H1 (cell line): ENCODE measurements around the gene AATK. TPM values are rescaled to one million over a fixed set of nuclear protein-coding genes. Genes with fewer than 3 reads are reported as not detected.

Source experiments
- CTCF ChIA-PET: fragments of 300-600 bp; sonication (Branson Sonifier 250); formaldehyde crosslinking; loops from one replicate; lab custom pipeline; 2021; ENCODE audit not compliant: partially characterized antibody; lab: Charles Lee
- POLR2A ChIA-PET: fragments of 300-600 bp; sonication (Branson Sonifier 250); formaldehyde crosslinking; loops from one replicate; lab custom pipeline; 2021; ENCODE audit warnings: inconsistent platforms; ENCODE audit not compliant: partially characterized antibody; lab: Charles Lee
- DNase-seq, 2 experiments: peaks; one replicate each; pipeline versions ENCODE4 v3.0.0 to v3.0.0-alpha.2; 2010 to 2022; ENCODE audit warnings: low spot score in 2 of 2, low read depth in 1 of 2, mixed read lengths in 1 of 2
- FAIRE-seq: peaks from 2 replicates; lab custom pipeline; 2011; peaks lifted over from hg19 to GRCh38; lab: Jason Lieb, UNC
- H2AFZ ChIP-seq: 2 replicates; pipeline ENCODE4 v1.8.1; 2012; ENCODE audit warnings: low read length, inconsistent platforms
- H2AK5ac ChIP-seq: 2 replicates; pipeline ENCODE4 v1.6.1; 2013; ENCODE audit warnings: low read depth, low read length
- H2BK120ac ChIP-seq: replicated peaks from 2 replicates; pipeline ENCODE3; 2013; ENCODE audit warnings: low read depth, low read length, inconsistent platforms
- H2BK12ac ChIP-seq: 2 replicates; pipeline ENCODE4 v1.6.1; 2013; ENCODE audit warnings: low read depth, low read length
- H2BK15ac ChIP-seq: 2 replicates; pipeline ENCODE4 v1.6.1; 2013; ENCODE audit warnings: low read length
- H2BK20ac ChIP-seq: 2 replicates; pipeline ENCODE4 v1.6.1; 2013; ENCODE audit warnings: low read length
- H2BK5ac ChIP-seq: 2 replicates; pipeline ENCODE4 v1.6.1; 2013; ENCODE audit warnings: low read depth, low read length
- H3K14ac ChIP-seq: 2 replicates; pipeline ENCODE4 v1.6.1; 2013; ENCODE audit warnings: inconsistent platforms; ENCODE audit not compliant: insufficient read length
- H3K18ac ChIP-seq: 2 replicates; pipeline ENCODE4 v1.6.1; 2013; ENCODE audit warnings: low read length; ENCODE audit errors: extremely low read depth
- H3K23ac ChIP-seq: 2 replicates; pipeline ENCODE4 v1.6.1; 2013; ENCODE audit warnings: inconsistent platforms; ENCODE audit not compliant: insufficient read length
- H3K23me2 ChIP-seq: 2 replicates; pipeline ENCODE4 v1.6.1; 2013; ENCODE audit warnings: low read depth, low read length
- H3K27ac ChIP-seq: 2 replicates; pipeline ENCODE4 v1.6.1; 2011; ENCODE audit warnings: low read depth, low read length, inconsistent platforms
- H3K27me3 ChIP-seq, 4 experiments: replicated peaks in 1 of 4; 1 replicate in 1 of 4; 2 replicates in 3 of 4; pipeline versions ENCODE4 v1.6.1 to v1.8.1; 2011 to 2013; ENCODE audit warnings: low read length in 3 of 4, mild to moderate bottlenecking in 3 of 4, inconsistent platforms in 2 of 4, mixed read lengths in 2 of 4, moderate library complexity in 1 of 4; ENCODE audit not compliant: control insufficient read depth in 3 of 4, insufficient read depth in 3 of 4; ENCODE audit errors: extremely low read depth in 1 of 4
- H3K36me3 ChIP-seq, 4 experiments: 2 replicates each; pipeline versions ENCODE4 v1.6.1 to v1.8.1; 2011 to 2013; ENCODE audit warnings: mild to moderate bottlenecking in 4 of 4, low read length in 3 of 4, moderate library complexity in 2 of 4, control low read depth in 1 of 4, inconsistent platforms in 1 of 4; ENCODE audit not compliant: insufficient read depth in 4 of 4, control insufficient read depth in 2 of 4
- H3K4ac ChIP-seq: replicated peaks from 2 replicates; pipeline ENCODE3; 2013; ENCODE audit warnings: low read length, low read depth, mixed read lengths, inconsistent platforms; ENCODE audit not compliant: insufficient read length
- H3K4me1 ChIP-seq, 4 experiments: replicated peaks in 1 of 4; 1 replicate in 1 of 4; 2 replicates in 3 of 4; pipeline versions ENCODE4 v1.6.1 to v1.8.1; 2011 to 2013; ENCODE audit warnings: low read length in 3 of 4, inconsistent platforms in 2 of 4, mixed read lengths in 1 of 4; ENCODE audit not compliant: insufficient read depth in 4 of 4, control insufficient read depth in 3 of 4
- H3K4me2 ChIP-seq, 2 experiments: 2 replicates each; pipeline versions ENCODE4 v1.6.1 to v1.8.1; 2011 to 2013; ENCODE audit warnings: low read depth in 2 of 2, low read length in 2 of 2, control low read depth in 1 of 2, inconsistent platforms in 1 of 2, mild to moderate bottlenecking in 1 of 2; ENCODE audit not compliant: insufficient read depth in 1 of 2
- H3K4me3 ChIP-seq, 4 experiments: fragments of 200-600, 300-600 bp in 1 of 4; sonication (generic), shearing (Covaris generic), sonication (Bioruptor Twin) in 1 of 4; 2 replicates each; pipeline versions ENCODE4 v1.5.1 to v1.8.1; 2011 to 2016; ENCODE audit warnings: low read length in 4 of 4, low read depth in 3 of 4, control low read depth in 2 of 4, inconsistent platforms in 2 of 4, mild to moderate bottlenecking in 2 of 4, mixed read lengths in 1 of 4, moderate library complexity in 1 of 4; ENCODE audit not compliant: insufficient read depth in 2 of 4; ENCODE audit errors: extremely low read depth in 1 of 4
- H3K56ac ChIP-seq: replicated peaks from 2 replicates; pipeline ENCODE3; 2013; ENCODE audit warnings: low read depth, mild to moderate bottlenecking, mixed read lengths, low read length, inconsistent platforms; ENCODE audit not compliant: insufficient read length
- H3K79me1 ChIP-seq: 2 replicates; pipeline ENCODE4 v1.6.1; 2013; ENCODE audit warnings: low read depth, low read length, control low read depth
- H3K79me2 ChIP-seq, 2 experiments: 2 replicates each; pipeline versions ENCODE4 v1.6.1 to v1.8.1; 2012 to 2013; ENCODE audit warnings: low read length in 2 of 2, mild to moderate bottlenecking in 2 of 2, inconsistent platforms in 1 of 2; ENCODE audit not compliant: insufficient read depth in 2 of 2, control insufficient read depth in 1 of 2
- H3K9ac ChIP-seq, 4 experiments: replicated peaks in 1 of 4; 1 replicate in 1 of 4; 2 replicates in 3 of 4; pipeline versions ENCODE4 v1.6.1 to v1.8.1; 2011 to 2013; ENCODE audit warnings: low read depth in 3 of 4, low read length in 3 of 4, control low read depth in 2 of 4, mild to moderate bottlenecking in 2 of 4, moderate library complexity in 2 of 4, inconsistent platforms in 1 of 4; ENCODE audit errors: extremely low read depth in 1 of 4
- H3K9me3 ChIP-seq, 2 experiments: 2 replicates each; pipeline versions ENCODE4 v1.6.1 to v1.8.1; 2012 to 2013; ENCODE audit warnings: mild to moderate bottlenecking in 2 of 2, moderate library complexity in 2 of 2, control low read depth in 1 of 2, inconsistent platforms in 1 of 2, low read depth in 1 of 2, low read length in 1 of 2, mixed read lengths in 1 of 2; ENCODE audit not compliant: insufficient read depth in 2 of 2
- H4K20me1 ChIP-seq, 2 experiments: replicated peaks in 1 of 2; 2 replicates each; pipeline versions ENCODE3 to v1.8.1; 2011 to 2013; ENCODE audit warnings: inconsistent platforms in 2 of 2, low read length in 2 of 2, mild to moderate bottlenecking in 1 of 2; ENCODE audit not compliant: insufficient read depth in 2 of 2, control insufficient read depth in 1 of 2
- H4K5ac ChIP-seq: 2 replicates; pipeline ENCODE4 v1.6.1; 2013; ENCODE audit warnings: low read length, low read depth, mixed read lengths, inconsistent platforms; ENCODE audit not compliant: insufficient read length
- H4K8ac ChIP-seq: 2 replicates; pipeline ENCODE4 v1.8.0; 2013; ENCODE audit warnings: mild to moderate bottlenecking, moderate library complexity, low read length, inconsistent platforms; ENCODE audit not compliant: insufficient read depth; ENCODE audit errors: extremely low read depth
- H4K91ac ChIP-seq: replicated peaks from 2 replicates; pipeline ENCODE3; 2013; ENCODE audit warnings: low read length, mixed read lengths, inconsistent platforms; ENCODE audit not compliant: insufficient read length
- ATF2 ChIP-seq: IDR thresholded peaks from 2 replicates; pipeline ENCODE4 v1.6.1; 2012; ENCODE audit warnings: low read length, inconsistent platforms
- BACH1 ChIP-seq: IDR thresholded peaks from 2 replicates; pipeline ENCODE4 v1.6.1; 2012; ENCODE audit warnings: low read length, improper control_type of control experiment
- CBX5 ChIP-seq: fragments of 300-800, 300-1000 bp; sonication (generic); IDR thresholded peaks from 2 replicates; pipeline ENCODE4 v1.7.1; 2016; ENCODE audit warnings: antibody characterized with exemption, low read length, low read depth
- CREB1 ChIP-seq: IDR thresholded peaks from 2 replicates; pipeline ENCODE4 v1.6.1; 2012; ENCODE audit warnings: inconsistent platforms
- KDM4A ChIP-seq: IDR thresholded peaks from one replicate; pipeline ENCODE4 v1.7.1; 2012; ENCODE audit warnings: low read depth, mild to moderate bottlenecking, moderate library complexity, low read length, inconsistent platforms; ENCODE audit not compliant: severe bottlenecking
- KDM5A ChIP-seq: fragments of 200-600 bp; IDR thresholded peaks from 2 replicates; pipeline ENCODE4 v1.7.1; 2012; ENCODE audit warnings: mild to moderate bottlenecking, low read length, inconsistent platforms, mixed read lengths
- NANOG ChIP-seq: IDR thresholded peaks from 2 replicates; pipeline ENCODE4 v1.6.1; 2011; ENCODE audit warnings: low read length, low read depth, mild to moderate bottlenecking, inconsistent platforms; ENCODE audit not compliant: insufficient read depth, poor library complexity, severe bottlenecking
- SIRT6 ChIP-seq: IDR thresholded peaks from one replicate; pipeline ENCODE4 v1.7.1; 2012; ENCODE audit warnings: low read length, inconsistent platforms
- SIX5 ChIP-seq: IDR thresholded peaks from 2 replicates; pipeline ENCODE4 v1.6.1; 2011; ENCODE audit warnings: mild to moderate bottlenecking, low read depth, low read length
- SP2 ChIP-seq: IDR thresholded peaks from 2 replicates; pipeline ENCODE4 v1.6.1; 2012; ENCODE audit warnings: mild to moderate bottlenecking, low read length, inconsistent platforms
- TAF7 ChIP-seq: optimal IDR thresholded peaks from 2 replicates; pipeline ENCODE3; 2011; ENCODE audit warnings: low read depth, mild to moderate bottlenecking, inconsistent platforms, low read length, moderate library complexity, borderline replicate concordance
- WGBS, 2 experiments: shearing (Covaris generic) in 1 of 2; methylation state at CpG; one replicate each; pipeline versions ENCODE4 v1.1.6 to v1.1.7; 2013 to 2015; ENCODE audit warnings: low lambda C conversion rate in 2 of 2, mixed read lengths in 2 of 2, inconsistent platforms in 1 of 2, low coverage in 1 of 2, missing lambda C conversion rate in 1 of 2; ENCODE audit not compliant: insufficient replicate concordance in 2 of 2, insufficient coverage in 1 of 2, insufficient read length in 1 of 2; ENCODE audit errors: extremely low coverage in 1 of 2, missing lambda C conversion rate in 1 of 2; 5-methylcytosine and 5-hydroxymethylcytosine counted together
- polyA plus RNA-seq, 7 experiments: library from polyadenylated mRNA; depleted of rRNA in 3 of 7; stranded (reverse) in 5 of 7; unstranded in 2 of 7; fragments of >200 nt in 5 of 7; fragments of 200-250 nt in 2 of 7; gene quantifications; 1 replicate in 5 of 7; 2 replicates in 1 of 7; 4 replicates in 1 of 7; pipeline versions ENCODE4 v1.2.1 to v1.2.3, GENCODE V29; 2011 to 2013; ENCODE audit warnings: missing spikeins in 2 of 7, mixed read lengths in 2 of 7
- total RNA-seq: library from RNA; stranded (reverse); fragmentation: NEBNext Ultra II Directional; extraction: Animal tissue kit (Norgen Biotek cat#: 25700); gene quantifications from 2 replicates; pipeline ENCODE4 v1.2.1, GENCODE V29; 2021
- TF ChIP-seq, protein P1 (sequence below): IDR thresholded peaks from 2 replicates; pipeline ENCODE4 v1.6.1; 2011; ENCODE audit warnings: low read length, improper control_type of control experiment

Gene AATK
- total and polyA plus RNA-seq, 2 of the 8 experiments (the other 6 are each of a cell fraction or from before 2014, with no cell fraction given): 1.7 to 3.5 TPM

DNA sequence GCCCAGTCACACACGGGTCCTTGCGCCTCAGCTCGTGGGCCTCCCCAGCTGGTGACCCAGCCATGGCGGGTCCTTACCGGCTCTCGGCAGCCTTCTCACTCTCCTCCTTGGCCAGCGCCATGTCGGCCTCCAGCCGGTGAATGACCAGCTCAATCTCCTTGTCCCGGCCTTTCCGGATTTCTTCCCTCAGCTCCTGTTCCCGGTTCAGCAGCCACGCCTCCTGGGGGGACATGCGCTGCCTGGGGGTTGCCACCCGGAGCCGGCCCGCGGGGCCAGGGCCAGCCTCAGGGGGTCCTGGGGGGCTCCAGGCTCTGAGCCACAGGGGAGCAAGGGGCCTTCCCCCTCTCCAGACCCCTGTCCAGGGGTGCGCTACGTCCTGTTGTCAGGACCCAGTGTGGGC lies 25.1 kb upstream of the AATK start:
- Histone ChIP-seq H3K23ac (no peak overlapping the region), H3K9ac (no peak overlapping the region), H2BK15ac (no peak overlapping the region), H3K18ac (no peak overlapping the region), H2AFZ (no peak overlapping the region), H3K23me2 (no peaks in the 10 kb centered on the region), H2BK20ac (no peak overlapping the region), H3K4me2 (no peak overlapping the region), H2BK5ac (no peak overlapping the region), H3K27me3 (no peaks in the 10 kb centered on the region), H3K79me2 (no peaks in the 10 kb centered on the region), H4K20me1 (peaks cover 0 to 2% of the 10 kb centered on the region in 2 experiments), H4K8ac (no peak overlapping the region), H2AK5ac (no peak overlapping the region), H3K4me1 (no peaks in the 10 kb centered on the region), H4K91ac (no peak overlapping the region), H3K9me3 (no peaks in the 10 kb centered on the region), H4K5ac (no peak overlapping the region), H3K79me1 (no peaks in the 10 kb centered on the region), H3K56ac (no peak overlapping the region), H3K4me3 (no peak overlapping the region), H2BK120ac (no peak overlapping the region), H3K14ac (no peak overlapping the region), H2BK12ac (no peak overlapping the region), H3K36me3 (peaks cover 0 to 17% (median 3%) of the 10 kb centered on the region in 4 experiments; a peak in 3 of 8 replicates), H3K4ac (no peak overlapping the region), H3K27ac (no peak overlapping the region)
- ChIA-PET CTCF (interaction anchor here (1.1 to 3.2 kb wide), 8 partner anchors 10 to 93 kb away, joined by 3 to 25 read pairs (median 4); no protein-coding TSS in a partner anchor), POLR2A (interaction anchor here (1.2 kb wide), 1 partner anchor 54 kb away, joined by 3 read pairs; no protein-coding TSS in a partner anchor)
- FAIRE-seq: no peak
- WGBS, 2 experiments: 93% methylated on average over 14 of the region's 20 CpGs; no CpG with 5 or more reads in 1 of the 2 experiments
- DNase-seq: no peak
- TF ChIP-seq TAF7 (no peak), ATF2 (no peak), KDM4A (no peak), NANOG (no peak), CBX5 (no peak), BACH1 (no peak), SIRT6 (no peak), SP2 (no peak), KDM5A (no peak), CREB1 (no peak), SIX5 (no peak)
- TF ChIP-seq, protein P1, sequence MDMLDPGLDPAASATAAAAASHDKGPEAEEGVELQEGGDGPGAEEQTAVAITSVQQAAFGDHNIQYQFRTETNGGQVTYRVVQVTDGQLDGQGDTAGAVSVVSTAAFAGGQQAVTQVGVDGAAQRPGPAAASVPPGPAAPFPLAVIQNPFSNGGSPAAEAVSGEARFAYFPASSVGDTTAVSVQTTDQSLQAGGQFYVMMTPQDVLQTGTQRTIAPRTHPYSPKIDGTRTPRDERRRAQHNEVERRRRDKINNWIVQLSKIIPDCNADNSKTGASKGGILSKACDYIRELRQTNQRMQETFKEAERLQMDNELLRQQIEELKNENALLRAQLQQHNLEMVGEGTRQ: no peak
